Stomach (tissue), 9 donors: ENCODE data around the gene ATXN7L1. TPM values are rescaled to one million over a fixed set of nuclear protein-coding genes. Genes with fewer than 3 reads are reported as not detected.
"Not testable (repeated sequence)": the region's sequence is repeated elsewhere in the genome, so short reads cannot be mapped to it uniquely, and the experiment has no call there.

Experiments used
- DNase-seq, 2 donors: peaks; one replicate each; pipeline versions ENCODE4 v3.0.0 to v3.0.0-alpha.2; 2013 to 2019
- H3K27ac ChIP-seq, 5 donors: fragments of 200-600 bp in 4 of 5; sonication (generic) in 4 of 5; one replicate each; pipeline ENCODE4 v1.5.1; 2013 to 2019; ENCODE audit warnings: mild to moderate bottlenecking in 1 of 5, moderate library complexity in 1 of 5
- H3K27me3 ChIP-seq, 3 donors: fragments of 200-600 bp; sonication (generic); one replicate each; pipeline ENCODE4 v1.5.1; 2017 to 2019; ENCODE audit warnings: mixed run types in 1 of 3
- H3K36me3 ChIP-seq, 4 donors: fragments of 200-600 bp; sonication (generic); 1 replicate in 3 of 4; 2 replicates in 1 of 4; pipeline ENCODE4 v1.5.1; 2016 to 2019
- H3K4me1 ChIP-seq, 4 donors: fragments of 200-600 bp; sonication (generic); one replicate each; pipeline ENCODE4 v1.5.1; 2016 to 2019
- H3K4me3 ChIP-seq, 4 donors: fragments of 200-600 bp; sonication (generic) in 3 of 4; one replicate each; pipeline ENCODE4 v1.5.1; 2016 to 2019; ENCODE audit warnings: mild to moderate bottlenecking in 1 of 4
- H3K9me3 ChIP-seq, 4 donors: fragments of 200-600 bp; sonication (generic); one replicate each; pipeline ENCODE4 v1.5.1; 2016 to 2019
- EP300 ChIP-seq: sonication (generic); formaldehyde crosslinking; IDR thresholded peaks from one replicate; pipeline ENCODE4 v1.6.1; 2017; ENCODE audit warnings: antibody characterized with exemption
- POLR2A ChIP-seq, 4 donors: fragments of 450-650 bp; IDR thresholded peaks; one replicate each; pipeline ENCODE4 v1.6.1; 2016; ENCODE audit warnings: antibody characterized with exemption in 4 of 4, control low read depth in 2 of 4, mild to moderate bottlenecking in 1 of 4, moderate library complexity in 1 of 4
- POLR2AphosphoS5 ChIP-seq, 3 donors: sonication (generic); formaldehyde crosslinking; IDR thresholded peaks; one replicate each; pipeline ENCODE4 v1.6.1; 2016; ENCODE audit warnings: antibody characterized with exemption in 3 of 3
- WGBS, 5 donors: extraction: QIAGEN DNeasy Blood & Tissue Kit in 3 of 5; methylation state at CpG; one replicate each; pipeline versions ENCODE4 v1.1.5 to v1.1.7; 2013 to 2018; 5-methylcytosine and 5-hydroxymethylcytosine counted together
- intact Hi-C: fragments of 100-400 bp; cut with DNase I; formaldehyde crosslinking; loops from one replicate; pipeline ENCODE4 v1.15.1; 2023; ENCODE audit warnings: low total_unique reads
- polyA plus RNA-seq, 3 donors: library from polyadenylated mRNA; stranded (reverse); fragments of 200-250 nt; gene quantifications; one replicate each; pipeline ENCODE4 v1.2.3, GENCODE V29; 2013
- total RNA-seq, 5 donors: library from RNA; depleted of rRNA; stranded (reverse); fragments of >200 nt; gene quantifications; one replicate each; pipeline versions ENCODE4 v1.1.0 to v1.2.3, GENCODE V29; 2014 to 2016
- TF ChIP-seq, protein P1 (sequence below), 7 experiments: fragments of 450-650 bp in 4 of 7; fragments of 200-600 bp in 3 of 7; sonication (generic) in 3 of 7; IDR thresholded peaks; one replicate each; pipeline ENCODE4 v1.5.1; 2016 to 2019; ENCODE audit warnings: antibody characterized with exemption in 7 of 7, control low read depth in 2 of 7, mild to moderate bottlenecking in 1 of 7
- donor health status: healthy with polysubstance abuse.
- donor health status: Bipolar disorder and iron deficiency.
- donor health status: healthy.

ATXN7L1 gene
- total and polyA plus RNA-seq, 8 donors, result 3.8 to 92.2 (median 8.8) TPM

DNA sequence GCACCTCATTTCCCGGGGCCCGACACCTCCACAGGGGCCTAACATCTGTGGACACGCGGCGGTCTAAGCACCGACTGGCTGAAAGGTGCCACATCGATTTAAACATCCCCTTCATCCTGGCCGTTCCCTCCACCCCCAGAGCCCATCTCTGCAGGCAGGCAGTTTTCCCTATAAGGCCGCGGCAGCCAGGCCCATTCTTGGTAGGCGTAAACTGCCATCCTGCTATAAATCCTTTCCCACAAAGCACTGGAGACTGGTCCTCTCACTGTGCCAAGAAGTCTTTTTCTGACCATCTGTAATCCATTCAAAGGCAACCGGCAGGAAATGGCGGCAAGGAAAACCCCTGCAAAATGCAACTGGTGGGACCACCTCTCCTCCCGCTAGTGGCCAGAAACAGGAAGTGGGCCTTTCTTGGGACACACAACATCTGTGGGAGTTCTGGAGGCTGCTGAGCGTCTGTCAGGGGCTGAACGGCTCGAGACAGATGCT is 22.4 kb downstream of the ATXN7L1 start:
- TF ChIP-seq EP300, result no peak
- no peak for TF ChIP-seq POLR2A (IDR thresholded peaks at IDR 0.05)
- TF ChIP-seq, protein P1, sequence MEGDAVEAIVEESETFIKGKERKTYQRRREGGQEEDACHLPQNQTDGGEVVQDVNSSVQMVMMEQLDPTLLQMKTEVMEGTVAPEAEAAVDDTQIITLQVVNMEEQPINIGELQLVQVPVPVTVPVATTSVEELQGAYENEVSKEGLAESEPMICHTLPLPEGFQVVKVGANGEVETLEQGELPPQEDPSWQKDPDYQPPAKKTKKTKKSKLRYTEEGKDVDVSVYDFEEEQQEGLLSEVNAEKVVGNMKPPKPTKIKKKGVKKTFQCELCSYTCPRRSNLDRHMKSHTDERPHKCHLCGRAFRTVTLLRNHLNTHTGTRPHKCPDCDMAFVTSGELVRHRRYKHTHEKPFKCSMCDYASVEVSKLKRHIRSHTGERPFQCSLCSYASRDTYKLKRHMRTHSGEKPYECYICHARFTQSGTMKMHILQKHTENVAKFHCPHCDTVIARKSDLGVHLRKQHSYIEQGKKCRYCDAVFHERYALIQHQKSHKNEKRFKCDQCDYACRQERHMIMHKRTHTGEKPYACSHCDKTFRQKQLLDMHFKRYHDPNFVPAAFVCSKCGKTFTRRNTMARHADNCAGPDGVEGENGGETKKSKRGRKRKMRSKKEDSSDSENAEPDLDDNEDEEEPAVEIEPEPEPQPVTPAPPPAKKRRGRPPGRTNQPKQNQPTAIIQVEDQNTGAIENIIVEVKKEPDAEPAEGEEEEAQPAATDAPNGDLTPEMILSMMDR (IDR thresholded peaks at IDR 0.05), result no peak
- TF ChIP-seq POLR2AphosphoS5 (IDR thresholded peaks at IDR 0.05), result no peak
- Histone ChIP-seq H3K9me3 (no peaks in the 10 kb centered on the region), H3K27ac (peak overlapping the region in 4 of 5 donors; percentile 11 to 35 (median 22)), H3K4me3 (peak overlapping the region in 2 of 4 donors; percentile 14 to 18), H3K36me3 (no peaks in the 10 kb centered on the region), H3K4me1 (peaks cover 0 to 46% (median 17%) of the 10 kb centered on the region in 4 donors), H3K27me3 (no peaks in the 10 kb centered on the region)
- WGBS, 5 donors, result 54 to 79% (median 74%) methylated on average over 17 of the region's 17 CpGs
- intact Hi-C loops, result no loop called here
- DNase-seq, result peak in 1 of 2 donors; percentile 78

GRCh38 chr7:105851064-105851463 is 25.3 kb downstream of the ATXN7L1 start:
- intact Hi-C loops, result no loop called here
- Histone ChIP-seq H3K27ac (no peak overlapping the region), H3K4me1 (peaks cover 0 to 40% (median 17%) of the 10 kb centered on the region in 4 donors), H3K4me3 (no peak overlapping the region), H3K9me3 (no peaks in the 10 kb centered on the region), H3K36me3 (no peaks in the 10 kb centered on the region), H3K27me3 (no peaks in the 10 kb centered on the region)
- DNase-seq, result no peak
- no peak for TF ChIP-seq POLR2A (IDR thresholded peaks at IDR 0.05)
- no peak for TF ChIP-seq POLR2AphosphoS5 (IDR thresholded peaks at IDR 0.05)
- TF ChIP-seq, protein P1 (IDR thresholded peaks at IDR 0.05), result no peak
- TF ChIP-seq EP300, result no peak
- WGBS, 5 donors, result 87 to 100% (median 96%) methylated on average over 5 of the region's 5 CpGs

DNA sequence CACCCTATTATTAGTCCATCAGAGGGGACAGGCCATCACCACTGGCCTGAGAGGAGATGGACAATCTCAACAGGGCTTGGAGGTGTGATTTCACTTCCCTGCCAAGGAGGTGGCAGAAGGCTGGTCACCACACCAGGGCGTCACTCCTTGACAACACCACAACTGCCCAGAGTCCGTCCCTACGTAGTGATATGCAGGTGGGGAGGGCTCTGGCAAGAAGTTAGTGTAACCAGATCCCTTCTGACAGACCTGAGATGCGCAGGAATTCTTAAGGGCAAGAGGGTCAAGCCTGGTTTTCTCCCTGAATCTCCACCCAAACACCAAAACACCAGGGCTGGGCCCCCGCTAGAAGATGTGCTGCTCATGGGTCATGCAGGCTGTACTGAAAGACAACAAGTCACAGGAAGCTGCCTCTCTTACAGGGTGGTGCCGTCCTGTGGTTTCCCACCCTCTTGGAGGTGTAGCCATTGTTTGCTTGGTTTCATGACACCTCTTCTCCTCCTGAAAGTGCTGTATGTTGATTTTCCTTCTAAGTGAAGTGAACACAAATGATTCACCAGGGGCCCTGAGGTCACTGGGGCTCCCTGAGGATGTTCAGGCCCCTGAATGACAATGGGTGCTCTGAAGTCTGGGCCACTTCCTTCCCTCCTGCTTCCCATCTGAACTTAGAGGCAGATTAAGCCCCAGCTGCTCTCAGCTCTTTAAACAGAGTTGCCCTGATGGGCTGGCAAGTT is 27.1 kb downstream of the ATXN7L1 start:
- H3K9me3 ChIP-seq, result no peaks in the 10 kb centered on the region
- TF ChIP-seq EP300 (no peak), POLR2A (IDR thresholded peaks at IDR 0.05) (no peak), POLR2AphosphoS5 (IDR thresholded peaks at IDR 0.05) (no peak)
- TF ChIP-seq, protein P1 (IDR thresholded peaks at IDR 0.05), result no peak
- WGBS, 5 donors, result 78 to 88% (median 83%) methylated on average over 5 to 6 of the region's 6 CpGs
- H3K27ac ChIP-seq, result no peak overlapping the region
- DNase-seq, result peak in 1 of 2 donors; percentile 47
- no peaks in the 10 kb centered on the region for H3K36me3 ChIP-seq
- no peak overlapping the region for H3K4me3 ChIP-seq
- intact Hi-C loops, result no loop called here
- no peaks in the 10 kb centered on the region for H3K27me3 ChIP-seq
- peaks cover 0 to 36% (median 15%) of the 10 kb centered on the region in 4 donors for H3K4me1 ChIP-seq

DNA sequence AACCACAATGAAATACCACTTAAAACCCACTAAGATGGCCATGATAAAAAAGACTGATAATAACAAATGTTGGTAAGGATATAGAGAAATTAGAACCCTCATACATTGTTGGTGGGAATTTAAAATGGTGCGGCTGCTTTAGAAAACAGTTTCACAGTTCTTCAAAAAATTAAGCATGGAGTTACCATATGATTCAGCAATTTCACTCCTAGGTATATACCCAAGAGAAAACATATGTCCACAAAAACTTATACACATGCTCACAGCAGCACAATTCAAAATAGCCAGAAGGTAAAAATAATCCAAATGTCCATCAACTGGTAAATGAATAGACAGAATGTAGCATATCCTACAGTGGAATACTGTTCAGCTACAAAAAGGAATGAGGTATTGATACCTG is 30.0 kb downstream of the ATXN7L1 start:
- Histone ChIP-seq H3K4me1 (peaks cover 0 to 19% (median 5%) of the 10 kb centered on the region in 4 donors), H3K36me3 (no peaks in the 10 kb centered on the region), H3K27ac (no peak overlapping the region), H3K27me3 (no peaks in the 10 kb centered on the region), H3K9me3 (no peaks in the 10 kb centered on the region), H3K4me3 (no peak overlapping the region)
- intact Hi-C loops, result no loop called here
- TF ChIP-seq EP300 (no peak), POLR2A (IDR thresholded peaks at IDR 0.05) (no peak), POLR2AphosphoS5 (IDR thresholded peaks at IDR 0.05) (no peak)
- TF ChIP-seq, protein P1 (IDR thresholded peaks at IDR 0.05), result no peak
- no peak for DNase-seq
- WGBS, 5 donors, result 94 to 100% (median 97%) methylated on average over 1 of the region's 1 CpG

GRCh38 chr7:105844681-105845080 is 31.7 kb downstream of the ATXN7L1 start:
- H3K4me3 ChIP-seq, H3K27ac ChIP-seq, DNase-seq, H3K27me3 ChIP-seq, H3K36me3 ChIP-seq, H3K9me3 ChIP-seq, intact Hi-C loops: not testable (repeated sequence)
- peaks cover 0 to 20% (median 3%) of the 10 kb centered on the region in 4 donors for H3K4me1 ChIP-seq
- 90 to 100% (median 98%) methylated on average over 5 of the region's 5 CpGs for WGBS, 5 donors
